ENCODE results near the gene ZDHHC9.

- TF ChIP-seq, protein P1, sequence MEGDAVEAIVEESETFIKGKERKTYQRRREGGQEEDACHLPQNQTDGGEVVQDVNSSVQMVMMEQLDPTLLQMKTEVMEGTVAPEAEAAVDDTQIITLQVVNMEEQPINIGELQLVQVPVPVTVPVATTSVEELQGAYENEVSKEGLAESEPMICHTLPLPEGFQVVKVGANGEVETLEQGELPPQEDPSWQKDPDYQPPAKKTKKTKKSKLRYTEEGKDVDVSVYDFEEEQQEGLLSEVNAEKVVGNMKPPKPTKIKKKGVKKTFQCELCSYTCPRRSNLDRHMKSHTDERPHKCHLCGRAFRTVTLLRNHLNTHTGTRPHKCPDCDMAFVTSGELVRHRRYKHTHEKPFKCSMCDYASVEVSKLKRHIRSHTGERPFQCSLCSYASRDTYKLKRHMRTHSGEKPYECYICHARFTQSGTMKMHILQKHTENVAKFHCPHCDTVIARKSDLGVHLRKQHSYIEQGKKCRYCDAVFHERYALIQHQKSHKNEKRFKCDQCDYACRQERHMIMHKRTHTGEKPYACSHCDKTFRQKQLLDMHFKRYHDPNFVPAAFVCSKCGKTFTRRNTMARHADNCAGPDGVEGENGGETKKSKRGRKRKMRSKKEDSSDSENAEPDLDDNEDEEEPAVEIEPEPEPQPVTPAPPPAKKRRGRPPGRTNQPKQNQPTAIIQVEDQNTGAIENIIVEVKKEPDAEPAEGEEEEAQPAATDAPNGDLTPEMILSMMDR (IDR thresholded peaks at IDR 0.05), result no peak
- TF ChIP-seq EZH2 (IDR thresholded peaks at IDR 0.05; ENCODE audit: borderline replicate concordance, insufficient read depth, low read depth, low read length, poor library complexity, severe bottlenecking), result no peak
Observed at GRCh38 chrX:129763666-129764065, 80.0 kb downstream of the ZDHHC9 start.
